ENCODE results near the gene RSPO1.
"Not testable (repeated sequence)": the region's sequence is repeated elsewhere in the genome, so short reads cannot be mapped to it uniquely, and the experiment has no call there.

RSPO1 gene

GRCh38 chr1:37634244-37634991 lies at the start of gene RSPO1:
Gene RSPO1 (minus strand): TSS chr1:37634892. CDS start chr1:37629661, 5,231 bp downstream.
- DNase-seq = peak; percentile 51

- DNase-seq = not testable (repeated sequence)
Observed at GRCh38 chr1:37684182-37684581, 49.5 kb upstream of the RSPO1 start.

- DNase-seq = peak; percentile 80
Observed at GRCh38 chr1:37682334-37682987, 47.8 kb upstream of the RSPO1 start.

- no peak for DNase-seq
Observed at GRCh38 chr1:37680933-37681332, 46.2 kb upstream of the RSPO1 start.

GRCh38 chr1:37677808-37678207 lies 43.1 kb upstream of the RSPO1 start:
- no peak for DNase-seq

GRCh38 chr1:37677143-37677439 lies 42.4 kb upstream of the RSPO1 start:
- no peak for DNase-seq

GRCh38 chr1:37676281-37677142 lies 41.8 kb upstream of the RSPO1 start:
- DNase-seq = no peak

- DNase-seq = peak; percentile 27
Observed at GRCh38 chr1:37673920-37674319, 39.2 kb upstream of the RSPO1 start.

GRCh38 chr1:37672136-37672870 lies 37.6 kb upstream of the RSPO1 start:
- no peak for DNase-seq

GRCh38 chr1:37671261-37671660 lies 36.6 kb upstream of the RSPO1 start:
- no peak for DNase-seq

- no peak for DNase-seq
Observed at GRCh38 chr1:37670133-37670532, 35.4 kb upstream of the RSPO1 start.

- DNase-seq = peak; percentile 76
Observed at GRCh38 chr1:37667023-37667671, 32.5 kb upstream of the RSPO1 start.

GRCh38 chr1:37666241-37666867 lies 31.7 kb upstream of the RSPO1 start:
- no peak for DNase-seq

GRCh38 chr1:37663426-37664000 lies 28.8 kb upstream of the RSPO1 start:
- peak; percentile 67 for DNase-seq

- no peak for DNase-seq
Observed at GRCh38 chr1:37662031-37662755, 27.5 kb upstream of the RSPO1 start.

GRCh38 chr1:37661401-37661800 lies 26.7 kb upstream of the RSPO1 start:
- DNase-seq = no peak

GRCh38 chr1:37660664-37661063 lies 26.0 kb upstream of the RSPO1 start:
- DNase-seq = peak; percentile 35

GRCh38 chr1:37658486-37658885 lies 23.8 kb upstream of the RSPO1 start:
- DNase-seq = no peak

- DNase-seq = no peak
Observed at GRCh38 chr1:37657620-37658412, 23.1 kb upstream of the RSPO1 start.

GRCh38 chr1:37656881-37657280 lies 22.2 kb upstream of the RSPO1 start:
- no peak for DNase-seq
